HG02571 (cell line): ENCODE results near the gene ENPP6.

Source experiments
- ATAC-seq: cut with Tn5 transposase; IDR thresholded peaks from one replicate; pipeline ENCODE4 v1.9.1; 2021; ENCODE audit warnings: mild to moderate bottlenecking, moderate library complexity; ENCODE audit not compliant: unreplicated experiment

ENPP6 gene

GRCh38 chr4:184110452-184111224 lies 107.0 kb downstream of the ENPP6 start:
- ATAC-seq = no peak

GRCh38 chr4:184108006-184108501 lies 109.6 kb downstream of the ENPP6 start:
- ATAC-seq = no peak

DNA sequence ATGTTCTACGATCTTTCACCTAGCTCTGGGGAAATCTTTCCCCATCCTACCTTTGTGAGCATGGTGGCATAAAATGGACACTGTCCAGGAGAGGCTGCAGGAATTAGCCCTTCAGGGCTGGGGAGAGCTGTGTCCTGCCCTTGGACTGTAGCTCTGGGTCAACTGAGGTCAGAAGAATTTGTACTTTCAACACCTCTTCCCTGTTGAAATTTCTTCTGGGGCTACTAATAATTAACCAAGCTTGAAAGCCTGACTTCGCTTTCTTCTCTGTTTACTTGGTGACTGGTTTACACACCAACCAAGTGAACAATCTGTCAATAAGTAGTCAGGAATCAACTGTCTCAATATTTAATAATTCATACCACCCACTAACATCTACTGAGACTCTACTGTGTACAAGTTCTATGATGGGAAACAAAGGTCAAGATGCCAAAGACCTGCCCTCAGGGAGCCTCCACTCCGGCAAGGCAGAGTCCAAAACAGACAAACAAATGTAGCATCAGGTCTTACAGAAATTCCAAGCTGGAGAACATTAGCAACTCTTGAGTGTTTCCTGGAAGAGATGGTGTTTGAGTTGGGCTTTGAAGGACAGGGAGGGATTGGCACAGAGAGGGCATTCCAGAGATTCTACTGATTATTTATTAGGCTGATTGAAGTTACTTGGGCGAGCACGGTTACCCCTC lies 113.1 kb downstream of the ENPP6 start:
- ATAC-seq = no peak

DNA sequence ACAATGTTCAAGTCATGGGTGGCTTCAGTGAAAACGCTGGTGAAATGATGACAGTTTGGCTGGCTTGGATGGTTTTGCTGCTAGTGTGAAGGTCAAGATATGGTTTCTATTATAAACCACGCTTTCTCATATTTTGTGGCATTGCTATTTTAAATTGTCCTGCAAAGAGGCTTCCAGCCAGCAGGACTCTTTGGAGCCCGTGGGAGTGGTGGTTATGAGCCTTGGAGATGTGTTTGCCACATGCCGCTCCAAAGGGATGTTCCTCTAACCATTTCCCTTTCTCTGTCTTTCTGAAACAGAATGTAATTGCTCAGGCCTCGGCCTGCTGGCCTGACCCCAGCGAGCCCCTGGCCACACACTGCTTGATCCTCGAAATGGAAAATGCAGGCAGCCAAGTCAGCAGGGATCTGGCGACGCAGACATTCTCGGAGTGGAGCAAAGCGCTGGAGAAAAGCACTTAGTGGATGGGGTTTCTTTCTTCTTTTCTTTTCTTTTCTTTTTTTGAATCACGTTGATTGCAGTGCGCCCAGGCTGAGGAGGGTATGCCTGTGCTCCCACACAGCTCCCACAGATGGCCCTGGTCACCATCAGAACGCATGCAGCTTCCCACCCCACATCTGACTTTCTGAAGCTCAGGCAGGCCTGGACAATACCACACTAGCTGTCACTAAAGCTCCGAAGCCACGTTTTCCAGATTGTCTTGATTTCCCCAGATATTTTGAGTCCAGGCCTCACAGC lies 114.0 kb downstream of the ENPP6 start:
- ATAC-seq = no peak

DNA sequence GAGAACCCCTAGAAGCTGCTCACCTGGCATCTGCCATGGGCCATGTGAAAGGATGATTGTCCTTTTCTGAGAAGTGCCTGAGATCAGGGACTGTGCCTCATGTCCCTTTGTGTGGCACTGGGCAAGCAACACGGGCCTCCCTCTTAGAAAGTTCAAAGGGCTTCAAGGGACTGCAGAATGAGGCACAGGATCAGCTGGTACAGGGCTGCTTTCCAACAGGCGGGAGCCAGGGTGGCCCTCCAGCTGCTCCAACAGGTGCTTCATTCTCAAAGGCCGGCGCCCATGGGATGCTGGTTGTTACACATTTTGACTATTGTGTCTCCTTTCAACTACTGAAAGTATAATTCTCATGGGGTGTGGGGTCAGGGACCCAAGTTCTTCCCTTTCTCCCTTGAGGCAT lies 114.7 kb downstream of the ENPP6 start:
- no peak for ATAC-seq

DNA sequence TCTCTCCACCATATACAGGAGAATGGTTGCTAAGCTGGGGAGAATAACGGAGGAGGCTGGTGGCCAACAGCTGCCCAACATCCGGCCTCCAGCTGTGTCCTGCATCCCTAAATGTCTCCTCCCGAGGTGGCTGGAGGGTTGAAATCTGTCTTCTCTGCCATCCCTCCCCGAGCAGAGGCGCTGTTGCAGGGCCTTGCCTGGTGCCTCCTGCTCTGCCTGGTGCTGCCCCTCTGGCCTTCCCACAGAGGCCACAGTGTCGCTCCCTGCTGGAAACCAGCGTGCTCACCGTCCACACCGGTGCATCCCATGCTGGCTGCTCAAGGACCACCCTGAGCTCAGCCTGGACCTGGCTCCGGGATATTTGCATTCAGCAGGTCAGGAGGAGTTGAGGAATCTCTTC lies 115.2 kb downstream of the ENPP6 start:
- no peak for ATAC-seq

GRCh38 chr4:184101711-184102110 lies 116.0 kb downstream of the ENPP6 start:
- no peak for ATAC-seq

GRCh38 chr4:184100297-184100885 lies 117.3 kb downstream of the ENPP6 start:
- no peak for ATAC-seq

DNA sequence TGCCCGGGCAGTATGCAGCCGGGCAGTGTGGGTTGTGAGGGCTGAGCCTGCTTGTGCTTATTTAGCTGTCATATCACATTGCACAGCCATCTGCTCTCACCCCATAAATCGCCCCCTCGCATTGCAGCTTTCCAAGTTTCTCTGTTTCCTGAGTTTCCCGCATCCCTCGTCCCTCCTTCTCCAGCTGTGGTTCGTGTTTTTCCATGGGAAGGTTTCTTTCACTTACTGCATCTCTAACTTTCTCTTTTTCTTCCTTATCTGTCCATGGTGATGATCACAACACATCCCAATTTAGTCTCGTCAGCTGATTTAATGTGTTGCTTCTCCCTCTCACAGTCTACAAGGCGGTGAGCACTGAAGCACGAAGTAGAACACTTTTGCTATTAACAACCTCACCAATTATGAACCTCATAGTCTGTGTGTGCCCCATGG lies 118.1 kb downstream of the ENPP6 start:
- ATAC-seq = no peak

GRCh38 chr4:184099000-184099399 lies 118.7 kb downstream of the ENPP6 start:
- no peak for ATAC-seq

GRCh38 chr4:184097815-184098214 lies 119.9 kb downstream of the ENPP6 start:
- ATAC-seq = no peak

GRCh38 chr4:184097241-184097605 lies 120.5 kb downstream of the ENPP6 start:
- ATAC-seq = peak; percentile 85

GRCh38 chr4:184096561-184097240 lies 121.0 kb downstream of the ENPP6 start:
- ATAC-seq = no peak

DNA sequence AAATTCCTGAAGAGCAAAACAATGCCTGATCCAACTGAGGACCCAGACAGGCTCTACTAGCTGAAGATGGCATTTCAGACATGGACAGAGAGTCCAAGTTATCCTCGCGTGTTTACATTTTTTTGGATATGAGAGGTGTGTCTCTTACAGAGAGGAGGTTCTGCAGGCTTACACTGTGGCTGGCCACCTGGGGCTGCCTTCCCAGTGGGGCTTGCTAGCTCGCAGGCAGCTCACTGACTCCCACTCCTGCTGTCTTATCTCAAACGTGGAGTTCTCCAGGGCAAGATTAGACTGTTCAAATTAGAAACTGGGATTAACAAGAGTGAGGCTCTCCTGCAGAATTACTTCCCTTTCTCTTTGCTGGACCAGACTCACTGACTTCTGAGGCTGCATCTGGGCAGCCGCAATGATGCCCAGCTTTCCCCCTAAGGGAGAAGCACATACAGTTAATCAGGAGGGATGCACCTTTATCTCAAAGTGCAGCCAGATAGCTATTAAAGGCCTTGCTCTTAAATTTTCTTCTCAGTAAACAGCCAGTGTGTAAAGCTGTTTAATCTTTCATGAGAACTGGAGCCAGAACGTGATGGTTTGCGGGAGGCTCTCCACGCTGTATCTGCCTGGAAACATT lies 123.0 kb downstream of the ENPP6 start:
- no peak for ATAC-seq

- ATAC-seq = no peak
These were observed 125.7 kb downstream of the ENPP6 start for GRCh38 chr4:184091986-184092385.

GRCh38 chr4:184090571-184090970 lies 127.1 kb downstream of the ENPP6 start:
- ATAC-seq = no peak

DNA sequence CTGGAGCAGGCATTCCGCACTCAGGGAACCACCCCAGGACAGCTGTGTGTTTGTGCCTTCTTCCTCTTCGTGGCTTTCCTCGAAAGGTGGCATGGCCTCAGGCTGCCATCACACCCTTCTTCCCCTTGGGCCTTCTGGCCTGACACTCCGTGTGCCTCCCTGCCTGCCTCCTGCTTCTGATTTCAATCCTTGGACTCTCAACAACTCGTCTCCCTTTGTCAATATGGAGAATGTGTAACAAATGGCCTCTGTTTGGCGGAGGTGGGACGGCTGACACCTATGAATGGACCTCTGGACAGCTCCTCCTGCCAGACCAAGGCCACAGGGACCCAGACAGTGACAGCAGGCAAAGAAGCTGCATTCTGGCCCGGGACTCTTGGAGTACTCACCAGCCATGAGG lies 137.0 kb downstream of the ENPP6 start:
- no peak for ATAC-seq

GRCh38 chr4:184074677-184075388 lies 142.8 kb downstream of the ENPP6 start:
- no peak for ATAC-seq

- ATAC-seq = no peak
These were observed 149.6 kb downstream of the ENPP6 start for GRCh38 chr4:184067931-184068554.
